ENCODE measurements around the gene WDFY1. TPM values are rescaled to one million over a fixed set of nuclear protein-coding genes. Genes with fewer than 3 reads are reported as not detected.

The WDFY1 gene
- total RNA-seq, 1 experiment from 2014 or later = 44.7 TPM

- Histone ChIP-seq H3K36me3 (ENCODE audit: control insufficient read depth in 1 of 2, insufficient read depth in 2 of 2, low read length in 2 of 2) (peaks cover 10 to 13% of the 10 kb centered on the region in 2 experiments; a peak in 3 of 4 replicates), H3K4me1 (ENCODE audit: control insufficient read depth in 1 of 2, insufficient read depth in 2 of 2, low read length in 2 of 2) (peaks cover 20 to 26% of the 10 kb centered on the region in 2 experiments), H4K20me1 (ENCODE audit: insufficient read depth) (no peaks in the 10 kb centered on the region), H3K9me3 (ENCODE audit: control insufficient read depth in 1 of 2, insufficient read depth in 1 of 2, low read depth in 1 of 2, low read length in 2 of 2) (no peaks in the 10 kb centered on the region), H3K79me2 (ENCODE audit: insufficient read depth, low read length) (no peaks in the 10 kb centered on the region), H3K9ac (ENCODE audit: low read length) (no peak overlapping the region), H3K27me3 (ENCODE audit: insufficient read depth, low read length) (no peaks in the 10 kb centered on the region), H3K4me2 (ENCODE audit: low read length) (peak overlapping the region; percentile 45), H3K9me2 (ENCODE audit: insufficient read depth) (no peaks in the 10 kb centered on the region), H3K4me3 (replicated peaks in 1 of 2; ENCODE audit: low read depth in 1 of 2, low read length in 2 of 2) (no peak overlapping the region), H2AFZ (ENCODE audit: low read depth, low read length, poor library complexity, severe bottlenecking) (no peak overlapping the region), H3K27ac (ENCODE audit: low read depth, low read length) (no peak overlapping the region)
- CTCF ChIA-PET = no interaction called here
- no peak for TF ChIP-seq CTCF (IDR thresholded peaks at IDR 0.05 in 2 of 3, conservative IDR thresholded peaks at IDR 0.05 in 1 of 3; ENCODE audit: borderline replicate concordance in 1 of 3, insufficient read depth in 1 of 3, low read depth in 2 of 3, low read length in 2 of 3)
- no peak for TF ChIP-seq EGR1 (IDR thresholded peaks at IDR 0.05; ENCODE audit: low read depth)
- TF ChIP-seq ATF3 (IDR thresholded peaks at IDR 0.05) = no peak
- TF ChIP-seq YY1 (IDR thresholded peaks at IDR 0.05; ENCODE audit: extremely low read depth, insufficient replicate concordance, low read depth, low read length) = no peak
- intact Hi-C loops (cut with micrococcal nuclease) = no loop called here
- POLR2A ChIA-PET = interaction anchor here (1.2 kb wide), 1 partner anchor 10 kb away, joined by 3 read pairs; no protein-coding TSS in a partner anchor
- ATAC-seq = no peak
- no TSS peak for BruUV-seq (replicated peaks)
- DNase-seq (ENCODE audit: low read depth, low spot score) = no peak
- RAD21 ChIA-PET (ENCODE audit: low non-redundant PET in 1 of 2, low total read pairs in 2 of 2, uncharacterized antibody in 2 of 2, unreplicated experiment in 2 of 2) = no interaction called here
Observed at GRCh38 chr2:223894968-223895367, 50.2 kb downstream of the WDFY1 start.

DNA sequence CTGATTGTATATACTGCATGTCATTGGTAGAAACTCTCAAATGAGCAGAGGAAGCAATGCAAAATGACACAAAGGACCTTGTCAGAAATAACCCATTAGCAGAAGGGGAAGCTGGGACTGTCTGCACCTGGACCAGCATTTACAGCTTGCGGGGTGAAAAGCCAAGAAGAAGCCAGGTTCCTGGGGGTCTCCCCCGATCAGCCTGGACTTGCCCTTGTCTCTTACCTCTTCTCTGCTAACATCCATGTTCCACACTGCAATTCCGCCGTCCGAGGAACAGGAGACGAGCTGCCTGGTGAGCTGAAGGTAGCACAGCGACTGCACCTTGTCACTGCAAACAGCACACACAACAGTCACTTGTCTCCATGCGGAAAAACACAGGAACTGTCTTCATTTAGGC lies 51.1 kb downstream of the WDFY1 start:
- Histone ChIP-seq H3K36me3 (ENCODE audit: control insufficient read depth in 1 of 2, insufficient read depth in 2 of 2, low read length in 2 of 2) (peaks cover 3 to 15% of the 10 kb centered on the region in 2 experiments; a peak in 3 of 4 replicates), H3K4me1 (ENCODE audit: control insufficient read depth in 1 of 2, insufficient read depth in 2 of 2, low read length in 2 of 2) (peaks cover 20 to 26% of the 10 kb centered on the region in 2 experiments), H3K4me2 (ENCODE audit: low read length) (no peak overlapping the region), H3K27ac (ENCODE audit: low read depth, low read length) (no peak overlapping the region), H4K20me1 (ENCODE audit: insufficient read depth) (no peaks in the 10 kb centered on the region), H3K27me3 (ENCODE audit: insufficient read depth, low read length) (no peaks in the 10 kb centered on the region), H3K9me2 (ENCODE audit: insufficient read depth) (no peaks in the 10 kb centered on the region), H3K9me3 (ENCODE audit: control insufficient read depth in 1 of 2, insufficient read depth in 1 of 2, low read depth in 1 of 2, low read length in 2 of 2) (no peaks in the 10 kb centered on the region), H3K9ac (ENCODE audit: low read length) (no peak overlapping the region), H3K79me2 (ENCODE audit: insufficient read depth, low read length) (no peaks in the 10 kb centered on the region), H3K4me3 (replicated peaks in 1 of 2; ENCODE audit: low read depth in 1 of 2, low read length in 2 of 2) (no peak overlapping the region), H2AFZ (ENCODE audit: low read depth, low read length, poor library complexity, severe bottlenecking) (no peak overlapping the region)
- intact Hi-C loops (cut with micrococcal nuclease) = no loop called here
- POLR2A ChIA-PET = no interaction called here
- DNase-seq (ENCODE audit: low read depth, low spot score) (no peak), ATAC-seq (no peak)
- CTCF ChIA-PET = no interaction called here
- BruUV-seq (replicated peaks) = no TSS peak
- RAD21 ChIA-PET (ENCODE audit: low non-redundant PET in 1 of 2, low total read pairs in 2 of 2, uncharacterized antibody in 2 of 2, unreplicated experiment in 2 of 2) = no interaction called here
- TF ChIP-seq SP1 (IDR thresholded peaks at IDR 0.05; ENCODE audit: low read depth) (no peak), EGR1 (IDR thresholded peaks at IDR 0.05; ENCODE audit: low read depth) (no peak)

Measured in HCT116 (cell line).